ENCODE results near the gene PIM1. TPM values are rescaled to one million over a fixed set of nuclear protein-coding genes. Genes with fewer than 3 reads are reported as not detected.

The PIM1 gene
- total RNA-seq, 4 donors from 2014 or later = 5.0 to 23.0 (median 13.0) TPM

- no peak for DNase-seq
- H3K27ac ChIP-seq = no peak overlapping the region
- H3K9me3 ChIP-seq = no peaks in the 10 kb centered on the region
- H3K27me3 ChIP-seq = no peaks in the 10 kb centered on the region
- H3K4me3 ChIP-seq = no peak overlapping the region
- peaks cover 0 to 3% of the 10 kb centered on the region in 2 donors for H3K4me1 ChIP-seq
- in situ Hi-C loops (cut with MboI; ENCODE audit: low sequenced_read_pairs in 4 of 4) (no loop called here), intact Hi-C loops (cut with DNase I; ENCODE audit: low total_unique reads) (no loop called here)
- TF ChIP-seq CTCF (IDR thresholded peaks at IDR 0.05 in 4 of 5, conservative IDR thresholded peaks at IDR 0.05 in 1 of 5) (no peak), POLR2A (IDR thresholded peaks at IDR 0.05) (no peak)
- H3K36me3 ChIP-seq = no peaks in the 10 kb centered on the region
- no peak for ATAC-seq
Observed at GRCh38 chr6:37146735-37147157, 23.2 kb upstream of the PIM1 start.

GRCh38 chr6:37149745-37150144 lies 20.2 kb upstream of the PIM1 start:
- Histone ChIP-seq H3K9me3 (no peaks in the 10 kb centered on the region), H3K4me1 (no peaks in the 10 kb centered on the region), H3K4me3 (no peak overlapping the region), H3K27me3 (no peaks in the 10 kb centered on the region), H3K36me3 (no peaks in the 10 kb centered on the region), H3K27ac (no peak overlapping the region)
- intact Hi-C loops (cut with DNase I; ENCODE audit: low total_unique reads) (no loop called here), in situ Hi-C loops (cut with MboI; ENCODE audit: low sequenced_read_pairs in 4 of 4) (no loop called here)
- ATAC-seq (no peak), DNase-seq (no peak)
- TF ChIP-seq POLR2A (IDR thresholded peaks at IDR 0.05) (no peak), CTCF (IDR thresholded peaks at IDR 0.05 in 4 of 5, conservative IDR thresholded peaks at IDR 0.05 in 1 of 5) (no peak)

- TF ChIP-seq CTCF (IDR thresholded peaks at IDR 0.05 in 4 of 5, conservative IDR thresholded peaks at IDR 0.05 in 1 of 5) (no peak), POLR2A (IDR thresholded peaks at IDR 0.05) (no peak)
- intact Hi-C loops (cut with DNase I; ENCODE audit: low total_unique reads) (no loop called here), in situ Hi-C loops (cut with MboI; ENCODE audit: low sequenced_read_pairs in 4 of 4) (no loop called here)
- DNase-seq = no peak
- Histone ChIP-seq H3K27me3 (no peaks in the 10 kb centered on the region), H3K27ac (no peak overlapping the region), H3K4me3 (no peak overlapping the region), H3K9me3 (no peaks in the 10 kb centered on the region), H3K4me1 (no peaks in the 10 kb centered on the region), H3K36me3 (no peaks in the 10 kb centered on the region)
- ATAC-seq = no peak
Observed at GRCh38 chr6:37150314-37150713, 19.6 kb upstream of the PIM1 start.

GRCh38 chr6:37155394-37156312 lies 14.3 kb upstream of the PIM1 start:
- H3K36me3 ChIP-seq = no peaks in the 10 kb centered on the region
- DNase-seq (no peak), ATAC-seq (no peak)
- in situ Hi-C loops (cut with MboI; ENCODE audit: low sequenced_read_pairs in 4 of 4) (no loop called here), intact Hi-C loops (cut with DNase I; ENCODE audit: low total_unique reads) (no loop called here)
- no peaks in the 10 kb centered on the region for H3K9me3 ChIP-seq
- no peaks in the 10 kb centered on the region for H3K27me3 ChIP-seq
- TF ChIP-seq CTCF (IDR thresholded peaks at IDR 0.05 in 4 of 5, conservative IDR thresholded peaks at IDR 0.05 in 1 of 5) (no peak), POLR2A (IDR thresholded peaks at IDR 0.05) (no peak)
- H3K27ac ChIP-seq = no peak overlapping the region
- no peaks in the 10 kb centered on the region for H3K4me1 ChIP-seq
- no peak overlapping the region for H3K4me3 ChIP-seq

Data from gastrocnemius medialis (tissue), 4 donors.